HepG2 (cell line): ENCODE measurements around the gene UBE2S. TPM values are rescaled to one million over a fixed set of nuclear protein-coding genes. Genes with fewer than 3 reads are reported as not detected.
A peak's percentile ranks its signal among the peaks of the same experiment; 100 is the strongest.

ENCODE experiments used
- ATAC-seq: fragments of 200-7000 bp; cut with Tn5 transposase; 3 replicates; pipeline ENCODE4 v1.9.1; 2020; ENCODE audit warnings: mild to moderate bottlenecking, moderate library complexity
- BruUV-seq: library from RNA; stranded (reverse); fragments of 400-500 nt; replicated peaks from 2 replicates; lab custom pipeline; 2021; lab: Mats Ljungman, UMichigan
- CTCF ChIA-PET: fragments of 300-600 bp; formaldehyde crosslinking; extraction: SDS; loops from one replicate; lab custom pipeline; 2021; ENCODE audit warnings: low total read pairs, inconsistent platforms, low intra/inter-chr PET ratio; lab: Yijun Ruan, JAX
- POLR2A ChIA-PET: fragments of 350-600 bp; sonication (Branson Sonifier 250); formaldehyde crosslinking; loops from one replicate; lab custom pipeline; 2020; ENCODE audit warnings: antibody characterized with exemption, inconsistent platforms; lab: Yijun Ruan, JAX
- DNase-seq: peaks from one replicate; pipeline ENCODE4 v3.0.0-alpha.2; 2015; ENCODE audit warnings: low spot score
- FAIRE-seq: peaks from 3 replicates; lab custom pipeline; 2011; peaks lifted over from hg19 to GRCh38; lab: Jason Lieb, UNC
- H2AFZ ChIP-seq: one replicate; pipeline ENCODE4 v1.6.1; 2011; ENCODE audit warnings: low read length, inconsistent platforms
- H3K27ac ChIP-seq: fragments of 300-600 bp; 3 replicates; pipeline ENCODE4 v1.8.0; 2011; ENCODE audit warnings: mixed run types, mild to moderate bottlenecking, mixed read lengths, low read length, inconsistent platforms; ENCODE audit not compliant: insufficient read depth; ENCODE audit errors: extremely low read length
- H3K27me3 ChIP-seq, 2 experiments: fragments of 200-600 bp in 1 of 2; 2 replicates in 1 of 2; 3 replicates in 1 of 2; pipeline versions ENCODE4 v1.6.0 to v1.8.0; 2011; ENCODE audit warnings: low read length in 2 of 2, mild to moderate bottlenecking in 2 of 2, moderate library complexity in 2 of 2, inconsistent platforms in 1 of 2; ENCODE audit not compliant: insufficient read depth in 2 of 2, control insufficient read depth in 1 of 2
- H3K36me3 ChIP-seq, 2 experiments: fragments of 200-600 bp in 1 of 2; replicated peaks in 1 of 2; 2 replicates in 1 of 2; 3 replicates in 1 of 2; pipeline versions ENCODE4 v1.5.1 to v1.8.0; 2011; ENCODE audit warnings: low read length in 2 of 2, inconsistent platforms in 1 of 2; ENCODE audit not compliant: insufficient read depth in 2 of 2, control insufficient read depth in 1 of 2
- H3K4me1 ChIP-seq: 2 replicates; pipeline ENCODE4 v1.5.1; 2012; ENCODE audit warnings: low read length, inconsistent platforms; ENCODE audit not compliant: insufficient read depth
- H3K4me2 ChIP-seq: 2 replicates; pipeline ENCODE4 v1.6.0; 2011; ENCODE audit warnings: low read depth, low read length, inconsistent platforms
- H3K4me3 ChIP-seq, 3 experiments: fragments of 200-600 bp in 1 of 3; sonication (generic), shearing (Covaris generic) in 1 of 3; replicated peaks in 1 of 3; 2 replicates each; pipeline ENCODE4 v1.5.1; 2011 to 2016; ENCODE audit warnings: low read length in 3 of 3, inconsistent platforms in 2 of 3, low read depth in 2 of 3, mild to moderate bottlenecking in 2 of 3, control low read depth in 1 of 3, mixed read lengths in 1 of 3; ENCODE audit not compliant: insufficient read depth in 1 of 3
- H3K79me2 ChIP-seq: one replicate; pipeline ENCODE4 v1.6.1; 2011; ENCODE audit warnings: low read length, inconsistent platforms; ENCODE audit not compliant: insufficient read depth
- H3K9ac ChIP-seq: 2 replicates; pipeline ENCODE4 v1.6.0; 2011; ENCODE audit warnings: mild to moderate bottlenecking, low read depth, low read length, inconsistent platforms; ENCODE audit not compliant: insufficient read depth
- H3K9me3 ChIP-seq: 2 replicates; pipeline ENCODE4 v1.5.1; 2012; ENCODE audit warnings: mild to moderate bottlenecking, low read length
- H4K20me1 ChIP-seq: 2 replicates; pipeline ENCODE4 v1.6.0; 2011; ENCODE audit warnings: inconsistent platforms, mild to moderate bottlenecking, low read length, moderate library complexity; ENCODE audit not compliant: insufficient read depth
- KLF9 ChIP-seq: IDR thresholded peaks from 2 replicates; pipeline ENCODE4 v1.6.1; 2016; ENCODE audit warnings: low read depth
- ZNF263 ChIP-seq: sonication (generic); formaldehyde crosslinking; IDR thresholded peaks from 2 replicates; pipeline ENCODE4 v1.4.0; 2020; ENCODE audit warnings: missing genetic modification reagents
- ZNF75D ChIP-seq: sonication (generic); formaldehyde crosslinking; IDR thresholded peaks from 2 replicates; pipeline ENCODE4 v1.8.1; 2023; ENCODE audit warnings: missing genetic modification reagents, mild to moderate bottlenecking, borderline replicate concordance
- ZNF772 ChIP-seq: sonication (generic); formaldehyde crosslinking; IDR thresholded peaks from 2 replicates; pipeline ENCODE4 v1.5.0; 2020; ENCODE audit warnings: mild to moderate bottlenecking, missing genetic modification reagents
- WGBS: methylation state at CpG from one replicate; pipeline ENCODE4 v1.1.6; 2017; ENCODE audit warnings: low lambda C conversion rate; 5-methylcytosine and 5-hydroxymethylcytosine counted together
- in situ Hi-C: cut with HindIII; loops from 2 replicates; pipeline ENCODE4 v1.10.0; 2017; ENCODE audit warnings: low pct_unique_long_range_greater_than_20kb; ENCODE audit not compliant: extremely low pct_ligation_motif_present
- intact Hi-C: fragments of 100-400 bp; cut with micrococcal nuclease; formaldehyde crosslinking; loops from one replicate; pipeline ENCODE4 v1.10.0; 2022; ENCODE audit not compliant: unreplicated experiment
- polyA plus RNA-seq, 8 experiments: library from polyadenylated mRNA; depleted of rRNA in 3 of 8; stranded (reverse) in 7 of 8; unstranded in 1 of 8; fragments of >200 nt; fragmentation: Illumina TruSeq in 4 of 8; extraction: Trizol in 4 of 8; gene quantifications; 2 replicates each; pipeline versions ENCODE4 v1.2.1 to v1.2.3, GENCODE V29; 2011 to 2016; ENCODE audit warnings: low read depth in 4 of 8, missing spikeins in 1 of 8, mixed read lengths in 1 of 8; ENCODE audit not compliant: insufficient read depth in 1 of 8
- total RNA-seq, 5 experiments: library from RNA; depleted of rRNA; stranded (reverse); fragments of >200 nt; fragmentation: Illumina TruSeq; extraction: Trizol; gene quantifications; 2 replicates each; pipeline ENCODE4 v1.2.3, GENCODE V29; 2016; ENCODE audit warnings: low read depth in 1 of 5
- TF ChIP-seq, protein P1 (sequence below): sonication (generic); formaldehyde crosslinking; IDR thresholded peaks from 2 replicates; pipeline ENCODE4 v1.4.0; 2020; ENCODE audit warnings: missing genetic modification reagents

The UBE2S gene
- total and polyA plus RNA-seq, 2 of the 13 experiments (the other 11 are each of a cell fraction or from before 2014, with no cell fraction given): 32.2 to 39.3 TPM

DNA sequence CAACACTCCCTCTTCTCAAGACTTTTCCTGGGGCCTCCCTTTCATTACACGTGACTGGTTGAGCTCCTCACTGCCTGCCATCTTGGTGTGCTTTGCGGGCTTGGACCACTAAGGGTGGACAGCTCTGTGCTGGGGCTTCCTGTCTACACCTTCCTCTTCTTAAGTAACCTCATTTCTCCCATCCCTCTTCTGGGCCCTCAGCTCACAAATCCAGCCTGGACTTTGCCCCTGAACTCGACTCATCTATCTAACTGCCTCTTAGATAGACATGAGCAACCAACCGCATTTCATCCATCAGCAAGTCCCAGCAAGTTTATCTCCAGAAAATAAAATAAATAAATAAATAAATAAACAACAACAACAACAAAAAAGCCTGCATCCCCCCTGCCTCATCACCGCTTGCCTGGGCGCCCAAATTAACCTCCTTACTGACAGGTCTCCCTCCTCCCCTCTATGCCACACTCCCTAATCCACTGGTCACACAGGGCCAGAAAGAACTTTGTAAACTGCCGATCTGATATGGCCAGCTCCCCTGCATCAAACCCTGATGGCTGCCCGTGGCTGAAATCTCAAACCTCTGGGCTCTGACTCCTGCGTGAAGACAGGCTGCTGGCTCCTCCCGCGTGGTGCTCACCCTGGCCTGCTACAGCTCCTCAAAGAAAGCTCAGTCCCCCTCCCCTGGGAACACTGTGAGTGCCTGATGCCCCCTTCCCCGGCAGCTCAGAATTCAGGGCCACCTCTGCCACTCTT lies 46.1 kb upstream of the UBE2S start:
- Histone ChIP-seq H3K4me2 (no peak overlapping the region), H3K4me1 (peaks cover 17% of the 10 kb centered on the region), H3K27ac (no peak overlapping the region), H3K27me3 (peaks cover 0 to 17% of the 10 kb centered on the region in 2 experiments; a peak in 3 of 5 replicates), H2AFZ (no peak overlapping the region), H3K79me2 (peaks cover 4% of the 10 kb centered on the region), H3K9ac (no peak overlapping the region), H4K20me1 (peaks cover 10% of the 10 kb centered on the region; the same call in 1 of the 2 replicates), H3K9me3 (no peaks in the 10 kb centered on the region), H3K36me3 (peaks cover 1 to 11% of the 10 kb centered on the region in 2 experiments; a peak in 4 of 5 replicates), H3K4me3 (no peak overlapping the region)
- TF ChIP-seq ZNF772 (CRISPR knock-in tag) (no peak), ZNF263 (CRISPR knock-in tag) (peak; percentile 69; the same call in 1 of the 2 replicates), KLF9 (no peak), ZNF75D (CRISPR knock-in tag) (no peak)
- TF ChIP-seq, protein P1, sequence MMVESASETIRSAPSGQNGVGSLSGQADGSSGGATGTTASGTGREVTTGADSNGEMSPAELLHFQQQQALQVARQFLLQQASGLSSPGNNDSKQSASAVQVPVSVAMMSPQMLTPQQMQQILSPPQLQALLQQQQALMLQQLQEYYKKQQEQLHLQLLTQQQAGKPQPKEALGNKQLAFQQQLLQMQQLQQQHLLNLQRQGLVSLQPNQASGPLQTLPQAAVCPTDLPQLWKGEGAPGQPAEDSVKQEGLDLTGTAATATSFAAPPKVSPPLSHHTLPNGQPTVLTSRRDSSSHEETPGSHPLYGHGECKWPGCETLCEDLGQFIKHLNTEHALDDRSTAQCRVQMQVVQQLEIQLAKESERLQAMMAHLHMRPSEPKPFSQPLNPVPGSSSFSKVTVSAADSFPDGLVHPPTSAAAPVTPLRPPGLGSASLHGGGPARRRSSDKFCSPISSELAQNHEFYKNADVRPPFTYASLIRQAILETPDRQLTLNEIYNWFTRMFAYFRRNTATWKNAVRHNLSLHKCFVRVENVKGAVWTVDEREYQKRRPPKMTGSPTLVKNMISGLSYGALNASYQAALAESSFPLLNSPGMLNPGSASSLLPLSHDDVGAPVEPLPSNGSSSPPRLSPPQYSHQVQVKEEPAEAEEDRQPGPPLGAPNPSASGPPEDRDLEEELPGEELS: no peak
- TSS peak; percentile 27 for BruUV-seq
- WGBS: 86% methylated on average over 12 of the region's 12 CpGs
- intact Hi-C loops: no loop called here
- no peak for DNase-seq
- ATAC-seq: no peak
- FAIRE-seq: no peak
- CTCF ChIA-PET: no interaction called here
- in situ Hi-C loops: no loop called here
- POLR2A ChIA-PET: interaction anchor here (0.7 to 3.3 kb wide), 2 partner anchors 8 to 47 kb away, joined by 3 to 11 read pairs; partner anchors contain the start of genes ISOC2 and UBE2S
